ENCODE data around the gene FMN2.
A peak's percentile ranks its signal among the peaks of the same experiment; 100 is the strongest.
"Not testable (repeated sequence)": the region's sequence is repeated elsewhere in the genome, so short reads cannot be mapped to it uniquely, and the experiment has no call there.

FMN2 gene

DNA sequence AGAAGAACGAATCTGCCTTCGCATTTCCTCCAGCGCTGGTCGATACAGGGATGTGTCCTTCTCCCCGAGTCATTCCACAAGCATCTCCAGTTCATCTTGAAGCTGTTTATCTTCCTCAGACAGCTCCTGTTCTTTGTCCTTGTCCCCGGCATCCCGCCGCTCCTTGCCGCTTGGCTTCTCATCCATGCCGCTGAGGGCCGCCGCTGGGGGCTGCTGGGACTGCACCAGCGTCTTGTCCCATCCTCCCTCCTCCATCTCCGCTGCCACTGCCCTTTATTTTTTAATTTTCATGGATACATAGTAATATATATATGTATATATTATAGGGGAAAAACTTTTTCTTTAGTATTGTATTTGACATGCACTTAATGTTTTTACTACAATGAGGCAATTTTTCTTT, 53.4 kb downstream of the FMN2 start:
- no peak for DNase-seq

DNA sequence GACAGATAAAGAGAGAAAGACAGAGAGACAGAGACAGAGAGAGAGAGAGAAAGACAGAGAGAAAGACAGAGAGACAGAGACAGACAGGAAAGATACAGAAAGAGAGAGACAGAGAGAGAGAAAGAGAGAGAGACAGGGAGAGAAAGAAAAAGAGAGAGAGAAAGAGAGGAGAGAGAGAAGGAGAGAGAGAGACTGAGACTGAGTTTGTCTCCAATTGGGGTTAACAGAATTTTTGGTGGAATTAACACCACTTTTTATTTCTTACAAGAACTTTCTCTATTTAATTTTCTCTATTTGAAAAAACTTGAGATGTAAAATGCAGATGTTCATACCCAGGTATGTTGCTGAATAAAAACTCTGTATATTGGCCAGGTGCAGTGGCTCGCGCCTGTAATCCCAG, 56.6 kb downstream of the FMN2 start:
- DNase-seq = no peak

DNA sequence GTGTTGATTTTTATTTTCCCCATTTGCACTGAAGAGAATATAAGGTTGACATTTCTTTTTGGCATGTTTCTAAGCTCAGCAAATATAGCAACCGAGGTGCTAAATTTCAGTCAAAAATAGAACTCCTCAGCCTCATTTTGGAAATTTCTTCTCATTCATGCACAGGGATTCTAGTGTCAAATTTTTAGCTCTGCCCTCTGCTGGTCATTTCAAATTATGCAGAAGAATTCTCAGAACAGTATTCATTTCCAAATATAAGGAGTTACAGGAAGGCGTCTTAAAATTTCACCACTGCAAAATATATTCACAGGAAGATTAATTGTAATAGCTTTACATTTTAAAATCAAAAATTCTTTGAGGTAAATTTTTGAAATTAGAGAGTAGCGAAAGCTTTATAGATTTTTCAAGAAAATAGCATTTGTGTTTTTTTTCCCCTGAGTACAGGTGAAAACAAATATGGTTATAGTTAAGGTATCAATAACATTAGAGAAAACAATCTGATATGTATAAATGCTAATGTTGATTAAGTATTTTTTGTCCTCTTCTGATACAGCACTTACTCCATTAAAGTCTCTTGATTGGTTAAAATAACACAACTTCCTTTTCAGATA, 57.9 kb downstream of the FMN2 start:
- no peak for DNase-seq

DNA sequence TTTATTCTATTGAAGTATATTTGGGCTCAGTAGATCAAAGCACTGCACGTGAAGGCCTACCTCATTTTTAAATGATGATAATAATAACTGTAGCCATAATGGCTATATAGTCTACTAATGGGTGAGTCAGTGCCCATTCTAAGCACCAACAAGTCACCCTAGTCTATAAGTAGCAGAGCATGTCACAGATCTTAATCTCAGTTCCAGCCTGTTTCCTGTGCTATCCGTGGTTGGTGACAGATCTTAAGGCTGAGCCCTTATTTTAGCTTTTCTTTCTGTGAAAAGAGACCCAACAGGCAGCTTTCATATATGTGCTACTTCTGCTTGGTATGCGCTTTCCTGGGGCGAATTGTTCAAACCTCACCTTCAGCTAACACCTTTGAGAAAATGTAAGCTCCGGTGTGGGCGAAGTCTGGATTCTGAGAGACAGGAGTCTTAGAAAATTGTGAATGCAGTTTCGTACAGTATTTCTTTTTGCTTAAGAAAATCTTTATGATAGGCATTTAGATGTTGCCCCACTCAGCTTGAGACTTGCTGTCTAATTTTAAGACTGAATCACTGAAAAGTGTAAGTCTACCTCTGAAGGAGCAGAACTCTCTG, 59.6 kb downstream of the FMN2 start:
- no peak for DNase-seq

DNA sequence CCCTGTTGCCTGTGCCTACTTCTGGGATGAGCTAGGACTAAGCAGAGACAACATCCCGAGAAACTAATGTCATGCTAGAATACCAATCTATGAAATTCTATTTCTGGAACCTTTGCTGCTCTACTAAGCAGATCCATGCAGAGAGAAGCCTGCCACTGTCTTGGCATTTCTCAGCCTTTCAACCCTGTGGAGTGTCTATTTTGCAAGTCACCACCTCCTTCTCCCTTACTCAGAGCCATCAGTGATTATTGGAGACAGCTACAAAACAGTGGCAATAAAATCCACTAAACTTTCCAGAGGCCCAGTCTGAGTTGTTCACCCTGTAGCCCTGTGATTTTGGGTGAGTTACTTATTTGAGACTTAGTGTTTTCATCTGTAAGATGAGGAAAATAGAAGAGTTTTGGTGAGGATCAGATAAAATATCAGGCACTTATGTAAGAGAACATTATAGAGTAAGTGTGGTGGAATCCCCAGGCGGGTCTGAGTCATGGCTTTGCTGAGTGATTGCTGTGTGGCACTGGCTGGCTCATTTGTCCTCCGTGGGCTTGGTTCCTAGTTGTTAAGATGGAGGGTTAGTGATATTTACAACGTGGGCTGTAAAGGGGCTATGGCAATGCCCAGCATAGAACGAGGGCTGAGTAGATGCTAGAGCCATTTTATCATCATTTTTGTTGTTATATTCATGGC, 61.1 kb downstream of the FMN2 start:
- DNase-seq = no peak

DNA sequence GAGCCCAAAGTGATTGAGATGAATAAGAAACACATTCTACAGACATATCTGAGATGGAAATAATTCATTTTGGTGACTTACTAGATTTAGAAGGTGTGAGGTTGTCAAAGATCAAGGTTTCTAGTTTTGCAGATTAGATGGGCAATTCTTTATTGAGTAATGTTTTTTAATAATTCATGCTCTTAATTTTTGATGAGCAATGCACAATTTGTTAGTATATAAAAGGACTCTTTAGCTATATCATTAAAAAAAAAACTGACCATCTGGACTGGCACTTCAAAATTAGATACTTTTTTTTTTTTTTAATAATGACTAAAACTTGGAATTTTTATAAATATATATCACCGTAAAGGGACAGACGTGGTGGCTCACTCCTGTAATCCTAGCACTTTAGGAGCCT, 63.9 kb downstream of the FMN2 start:
- DNase-seq = no peak

DNA sequence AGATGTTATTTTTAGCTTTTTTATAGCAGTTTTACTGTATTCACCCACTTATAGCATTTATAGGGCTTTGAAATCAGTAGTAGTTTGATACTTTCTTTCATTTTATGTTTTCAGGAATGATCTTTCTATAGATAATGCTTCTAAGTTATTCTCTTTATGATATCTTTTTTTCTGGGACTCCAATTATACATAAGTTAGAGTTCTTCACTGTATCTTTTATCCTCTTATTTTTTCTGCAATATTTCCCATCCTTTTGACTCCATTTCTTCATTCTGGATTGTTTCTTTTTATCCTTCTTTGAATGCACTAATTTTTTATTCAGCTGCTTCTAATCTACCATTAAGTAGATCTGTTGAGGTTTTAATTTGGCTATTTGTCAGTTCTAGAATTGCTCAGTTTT, 73.1 kb downstream of the FMN2 start:
- DNase-seq = no peak

DNA sequence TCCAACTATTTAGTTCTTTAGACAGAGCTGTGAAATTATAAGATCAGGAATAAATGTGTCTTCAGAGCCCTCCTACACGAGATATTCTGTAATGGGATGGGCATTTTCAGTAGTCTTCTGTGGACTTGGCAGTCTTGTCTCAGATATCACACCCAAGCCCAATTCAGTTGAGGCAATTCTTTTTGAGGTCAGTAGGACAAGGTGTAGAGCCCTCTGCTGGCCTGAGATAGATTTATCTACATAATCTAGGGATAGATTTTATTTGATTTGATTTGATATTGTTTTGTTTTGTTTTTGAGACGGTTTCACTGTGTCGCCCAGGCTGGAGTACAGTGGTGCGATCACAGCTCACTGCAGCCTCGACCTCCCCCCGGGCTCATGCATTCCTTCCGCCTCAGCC, 77.5 kb downstream of the FMN2 start:
- no peak for DNase-seq

DNA sequence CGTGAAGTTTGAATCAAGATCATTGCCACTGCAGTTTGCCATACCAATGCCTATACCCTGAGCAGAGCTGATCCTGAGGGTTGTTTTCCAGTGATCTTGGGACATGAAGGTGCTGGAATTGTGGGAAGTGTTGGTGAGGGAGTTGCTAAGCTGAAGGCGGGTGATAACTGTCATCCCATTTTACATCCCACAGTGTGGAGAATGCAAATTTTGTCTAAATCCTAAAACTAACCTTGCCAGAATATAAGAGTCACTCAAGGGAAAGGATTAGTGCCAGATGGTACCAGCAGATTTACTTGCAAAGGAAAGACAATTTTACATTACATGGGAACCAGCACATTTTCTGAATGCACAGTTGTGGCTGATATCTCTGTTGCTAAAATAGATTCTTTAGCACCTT, 78.6 kb downstream of the FMN2 start:
- DNase-seq = no peak

DNA sequence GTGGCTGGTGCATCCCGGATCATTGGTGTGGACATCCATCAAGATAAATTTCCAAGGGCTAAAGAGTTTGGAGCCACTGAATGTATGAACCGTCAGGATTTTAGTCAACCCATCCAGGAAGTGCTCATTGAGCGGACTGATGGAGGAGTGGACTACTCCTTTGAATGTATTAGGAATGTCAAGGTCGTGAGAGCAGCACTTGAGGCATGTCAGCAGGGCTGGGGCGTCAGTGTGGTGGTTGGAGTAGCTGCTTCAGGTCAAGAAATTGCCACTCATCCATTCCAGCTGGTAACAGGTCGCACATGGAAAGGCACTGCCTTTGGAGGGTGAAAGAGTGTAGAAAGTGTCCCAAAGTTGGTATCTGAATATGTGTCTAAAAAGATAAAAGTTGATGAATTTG, 79.1 kb downstream of the FMN2 start:
- DNase-seq = no peak

DNA sequence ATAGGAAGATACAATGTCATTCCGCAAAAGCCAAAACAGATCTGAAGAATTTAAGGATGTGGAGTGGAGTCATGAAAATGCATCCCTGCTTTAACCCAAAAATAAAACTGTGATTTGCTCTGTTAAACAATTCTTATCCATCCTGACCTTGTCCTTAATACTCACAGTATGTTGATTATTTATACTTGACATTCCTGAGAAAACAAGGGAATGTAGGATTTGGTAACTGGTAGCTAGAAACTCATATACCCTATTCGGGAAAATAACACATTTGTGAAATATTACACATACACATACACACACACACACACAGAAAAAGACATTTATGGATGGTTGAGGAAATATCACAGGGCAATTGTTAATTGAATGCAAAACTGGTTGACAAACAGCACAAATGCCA, 80.2 kb downstream of the FMN2 start:
- no peak for DNase-seq

DNA sequence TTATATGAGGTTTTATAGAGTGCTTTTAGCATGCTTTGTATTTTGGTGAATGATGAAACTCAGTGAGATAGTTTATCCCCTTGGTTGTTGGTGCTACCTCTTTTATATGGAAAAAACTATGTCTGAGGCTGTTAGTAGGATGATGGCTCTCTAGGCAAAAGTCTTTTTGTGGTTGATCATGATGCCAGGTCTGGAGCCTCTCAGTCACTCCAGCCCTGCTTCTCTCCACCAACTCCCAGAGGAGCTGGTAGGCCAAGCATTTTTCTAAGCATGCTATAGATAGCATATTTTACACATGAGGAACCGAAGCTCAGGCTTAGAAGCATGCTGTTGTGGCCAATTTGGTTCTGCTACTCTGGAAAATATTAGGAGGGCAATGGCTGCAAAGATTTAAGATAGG, 82.2 kb downstream of the FMN2 start:
- no peak for DNase-seq

DNA sequence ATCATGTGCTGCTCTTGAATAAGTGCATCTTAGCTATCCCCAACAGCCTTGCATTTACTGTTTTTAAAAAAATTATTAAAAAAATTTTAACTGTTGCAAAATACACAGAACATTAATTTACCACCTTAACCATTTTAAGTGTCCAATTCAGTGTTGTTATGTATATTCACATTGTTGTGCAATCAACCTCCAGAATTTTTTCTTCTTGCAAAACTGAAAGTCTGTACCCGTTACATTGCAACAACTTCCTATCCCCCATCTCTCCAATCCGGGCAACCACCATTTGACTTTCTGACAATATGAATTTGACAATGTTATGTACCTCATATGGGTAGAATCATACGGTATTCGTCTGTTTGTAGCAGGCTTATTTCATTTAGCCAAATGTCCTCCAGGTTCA, 83.1 kb downstream of the FMN2 start:
- no peak for DNase-seq

DNA sequence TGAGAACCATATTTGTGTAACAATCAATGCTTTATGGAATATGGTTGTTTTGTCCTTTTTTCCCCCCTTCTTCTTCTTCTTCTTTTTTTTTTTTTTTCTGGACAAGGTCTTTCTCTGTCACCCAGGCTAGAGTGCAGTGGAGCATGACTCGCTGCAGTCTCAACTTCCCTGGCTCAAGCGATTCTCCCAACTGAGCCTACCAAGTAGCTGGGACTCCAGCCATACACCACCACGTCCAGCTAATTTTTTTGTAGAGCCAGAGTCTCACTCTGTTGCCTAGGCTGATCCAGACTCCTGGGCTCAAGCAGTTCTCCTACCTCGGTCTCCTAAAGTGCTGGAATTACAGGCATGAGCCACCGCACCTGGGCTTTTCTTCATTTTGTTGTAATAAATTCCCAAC, 86.7 kb downstream of the FMN2 start:
- DNase-seq = no peak

DNA sequence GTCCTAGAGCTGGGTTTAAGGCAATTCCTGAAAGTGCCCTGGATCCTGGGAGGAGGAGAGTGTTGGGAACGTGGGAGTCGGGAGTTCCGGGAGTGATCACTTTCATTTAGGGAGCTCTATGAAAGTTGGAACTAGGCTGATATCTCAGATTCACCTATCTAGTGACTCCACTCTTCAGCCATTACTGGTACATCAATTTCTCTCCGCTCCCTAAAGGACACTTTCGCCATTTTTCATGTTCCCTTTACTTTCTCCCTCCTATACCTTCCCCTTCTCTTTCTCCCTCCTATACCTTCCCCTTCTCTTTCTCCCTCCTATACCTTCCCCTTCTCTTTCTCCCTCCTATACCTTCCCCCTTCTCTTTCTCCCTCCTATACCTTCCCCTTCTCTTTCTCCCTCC, 93.0 kb downstream of the FMN2 start:
- DNase-seq = not testable (repeated sequence)

DNA sequence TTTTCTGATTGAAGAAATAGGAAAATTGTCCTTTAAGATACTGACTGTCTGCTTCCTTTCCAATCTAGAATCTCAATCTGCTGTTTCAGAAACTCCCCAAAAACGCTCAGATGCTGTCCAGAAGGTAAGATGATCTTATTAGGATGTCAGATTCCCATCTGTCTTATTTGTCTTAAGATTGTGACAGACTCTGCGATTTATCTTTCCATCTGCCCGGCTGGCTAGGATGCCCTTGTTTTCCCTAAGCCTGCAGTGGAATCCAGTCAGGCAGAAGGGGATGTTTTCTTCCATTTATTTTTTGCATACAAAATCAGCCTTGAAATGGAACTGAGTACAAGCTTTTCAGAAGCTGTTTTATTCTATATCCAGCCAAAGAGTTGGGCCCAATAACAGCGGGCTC, 96.5 kb downstream of the FMN2 start:
- DNase-seq = no peak

DNA sequence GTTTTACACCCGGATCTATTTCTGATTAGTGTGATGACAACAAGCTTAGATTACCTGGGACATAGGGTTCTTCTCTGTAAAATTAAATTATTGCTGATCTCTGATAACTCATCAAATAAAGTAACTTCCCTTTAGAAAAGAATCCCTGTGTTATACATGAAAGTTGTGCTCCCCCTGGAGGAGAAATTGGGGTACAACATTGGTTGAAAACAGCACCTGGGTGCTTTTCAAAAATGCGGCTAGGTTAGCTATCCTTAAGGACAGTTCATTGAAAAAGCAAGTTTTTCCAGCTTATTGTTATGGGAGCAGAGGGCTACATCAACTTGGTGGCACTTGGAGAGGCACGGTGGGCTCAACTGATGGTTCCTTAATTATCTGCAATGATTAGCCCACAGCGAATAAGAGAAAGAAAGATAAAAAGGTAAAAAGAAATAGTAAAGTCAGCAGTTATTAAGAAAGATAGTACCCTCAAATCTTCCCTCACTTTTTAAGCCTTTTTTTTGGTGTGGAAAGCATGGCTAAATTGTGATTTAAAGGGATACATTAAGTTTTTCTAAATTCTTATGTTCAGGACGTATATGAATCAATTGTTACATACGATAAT, 97.8 kb downstream of the FMN2 start:
- DNase-seq = peak; percentile 21

DNA sequence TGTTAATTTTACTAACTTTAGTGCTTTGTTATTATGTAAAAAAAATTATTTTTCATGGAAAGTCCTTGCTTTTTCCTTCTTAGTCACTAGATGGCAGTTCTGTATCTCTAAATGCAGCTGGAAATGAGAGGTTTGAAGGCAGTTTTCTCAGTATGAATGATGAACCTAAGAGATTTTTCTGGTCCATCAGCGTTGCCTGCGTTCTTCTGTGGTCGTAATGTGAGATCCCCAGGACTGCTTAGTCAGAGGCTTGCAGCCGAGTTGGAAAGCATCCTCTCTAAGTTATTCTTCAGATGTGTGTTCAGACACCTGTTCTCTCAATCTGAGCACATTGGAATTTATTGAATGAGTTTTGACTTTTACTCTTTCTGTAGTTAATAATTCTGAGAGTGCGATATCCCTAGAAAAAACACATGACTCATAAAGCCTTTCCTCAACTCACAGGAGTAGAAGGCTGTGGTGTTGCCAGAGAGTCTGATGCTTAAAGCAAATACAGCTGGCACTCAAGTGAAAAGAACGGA, 99.3 kb downstream of the FMN2 start:
- DNase-seq = no peak

DNA sequence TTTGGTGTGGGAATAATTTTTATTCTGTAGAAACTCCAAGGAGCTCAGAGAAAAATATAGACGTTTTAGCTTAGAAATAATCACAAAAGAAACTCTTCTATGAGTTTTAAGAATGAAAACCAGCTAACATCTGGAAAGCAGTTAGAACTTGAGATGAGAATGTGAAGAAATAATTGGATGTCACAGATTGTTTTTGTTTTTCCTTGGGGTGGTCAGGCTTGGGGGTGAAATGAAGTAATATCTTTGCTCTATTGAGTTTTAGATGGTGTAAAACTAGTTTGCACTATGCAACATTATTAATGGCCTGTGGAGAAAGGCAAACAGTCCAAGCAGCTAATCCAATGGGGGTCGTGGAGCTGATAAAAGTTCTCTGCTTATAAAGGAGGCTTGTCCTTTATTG, 101.2 kb downstream of the FMN2 start:
- no peak for DNase-seq

DNA sequence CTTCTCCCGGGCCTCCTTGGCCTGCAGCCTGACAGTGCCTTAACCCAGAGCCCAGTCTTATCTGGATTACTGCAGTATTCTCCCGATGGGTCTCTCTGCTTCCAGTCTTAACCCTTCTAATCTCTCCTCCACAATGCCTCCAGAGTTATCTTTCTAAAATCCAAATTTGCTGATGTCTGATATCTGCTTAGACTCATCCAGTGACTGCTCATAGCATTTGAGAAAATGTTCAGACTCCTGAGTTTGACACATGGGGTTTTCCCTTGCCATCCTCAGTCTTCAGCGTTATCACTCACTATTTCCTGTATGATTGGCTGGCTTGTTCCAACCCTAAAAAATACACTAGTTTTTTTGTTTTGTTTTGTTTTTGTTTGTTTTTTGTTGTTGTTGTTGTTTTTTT, 102.0 kb downstream of the FMN2 start:
- no peak for DNase-seq

DNA sequence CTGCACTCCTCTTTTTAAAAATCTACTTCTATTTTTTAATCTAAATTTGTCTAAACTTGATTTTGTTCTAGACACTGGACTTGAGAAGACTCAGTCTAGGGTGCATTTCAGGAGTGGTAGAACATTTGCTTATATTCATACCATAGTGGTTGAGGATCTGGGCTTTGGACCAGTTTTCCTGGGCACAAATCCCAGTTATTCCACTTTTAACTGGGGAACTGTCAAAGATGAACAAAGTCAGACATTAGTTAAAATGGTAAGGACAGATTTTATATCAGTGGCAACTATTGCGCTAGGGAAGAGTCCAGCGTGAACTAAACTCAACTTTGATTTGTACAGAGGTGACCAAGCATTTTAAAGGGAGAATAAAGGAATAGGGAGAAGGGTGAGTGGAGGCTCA, 102.4 kb downstream of the FMN2 start:
- DNase-seq = no peak

DNA sequence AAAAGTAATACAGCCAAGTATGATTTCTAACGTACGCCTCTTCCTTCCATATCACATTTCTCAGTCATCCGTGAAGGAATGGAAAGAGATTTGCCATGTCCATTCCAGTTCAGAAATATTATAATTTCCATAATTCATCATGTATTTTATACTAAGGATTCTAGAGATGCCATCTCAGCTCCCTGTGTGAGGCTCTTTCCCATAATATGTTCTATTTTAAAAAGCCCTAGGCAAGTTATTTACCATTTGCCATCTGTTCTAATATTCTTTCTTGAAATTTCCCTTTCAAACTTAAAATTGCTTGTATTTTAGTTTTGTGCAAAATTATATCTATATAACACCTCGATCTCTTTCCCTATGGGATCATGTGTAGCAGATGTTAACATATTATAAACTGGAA, 106.7 kb downstream of the FMN2 start:
- no peak for DNase-seq

DNA sequence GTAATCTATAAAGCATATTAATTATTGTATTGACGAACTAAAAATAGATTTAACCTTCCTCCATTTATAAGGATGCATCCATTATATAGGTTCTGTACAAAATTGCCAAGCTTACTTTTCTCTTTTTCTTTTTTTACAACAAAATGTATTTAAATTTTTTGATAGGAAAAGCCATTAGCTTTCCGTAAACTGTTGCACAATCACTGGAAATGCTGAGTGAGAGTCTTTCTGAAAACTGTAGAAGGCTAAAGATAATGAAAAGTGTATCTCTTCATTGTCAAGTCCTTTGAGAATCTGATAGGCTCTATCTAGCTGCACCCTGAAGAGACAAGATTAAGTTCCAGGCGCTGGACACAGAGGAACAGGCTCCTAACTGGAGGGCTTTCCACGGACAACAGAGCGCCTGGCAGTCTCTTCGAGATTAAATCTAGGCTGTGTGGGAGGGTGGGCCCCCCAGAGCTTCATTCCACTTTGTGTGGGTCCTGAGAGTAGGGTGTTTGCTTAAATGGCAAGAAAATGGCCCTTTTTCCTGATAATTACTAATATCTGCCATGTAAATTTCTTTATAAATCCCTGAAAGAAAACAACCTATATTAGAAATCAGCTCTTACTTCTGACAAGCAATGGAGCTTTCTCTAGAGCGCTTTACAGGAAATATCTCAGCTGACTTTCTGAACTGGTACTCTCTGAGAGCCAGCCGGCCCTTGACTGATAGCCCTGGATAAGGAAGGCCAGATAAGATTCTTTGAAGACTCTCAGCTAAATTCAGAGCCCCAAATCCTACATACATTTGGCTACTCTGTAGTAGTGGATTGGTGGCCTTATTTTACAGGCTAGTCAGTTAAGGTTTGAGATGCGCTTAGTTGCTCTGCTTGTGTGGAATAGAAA, 108.3 kb downstream of the FMN2 start:
- no peak for DNase-seq
